Endothelial cell (in vitro differentiated cells): ENCODE results near the gene SERTAD3. TPM values are rescaled to one million over a fixed set of nuclear protein-coding genes. Genes with fewer than 3 reads are reported as not detected.

ENCODE experiments used
- DNase-seq: peaks from one replicate; pipeline ENCODE4 v3.0.0; 2021; ENCODE audit warnings: low spot score
- H3K27ac Mint-ChIP-seq: one replicate; pipeline ENCODE4 v1.8.0; 2021; ENCODE audit warnings: mixed read lengths, inconsistent platforms; ENCODE audit not compliant: unreplicated experiment
- H3K27me3 Mint-ChIP-seq: one replicate; pipeline ENCODE4 v1.8.0; 2021; ENCODE audit warnings: mild to moderate bottlenecking, moderate library complexity, mixed read lengths, inconsistent platforms; ENCODE audit not compliant: unreplicated experiment
- H3K36me3 Mint-ChIP-seq: one replicate; pipeline ENCODE4 v1.8.0; 2021; ENCODE audit warnings: mild to moderate bottlenecking, low read depth, mixed read lengths, inconsistent platforms; ENCODE audit not compliant: unreplicated experiment
- H3K4me1 Mint-ChIP-seq: one replicate; pipeline ENCODE4 v1.8.0; 2021; ENCODE audit warnings: mild to moderate bottlenecking, mixed read lengths, inconsistent platforms; ENCODE audit not compliant: unreplicated experiment
- H3K4me3 Mint-ChIP-seq: one replicate; pipeline ENCODE4 v1.8.0; 2021; ENCODE audit warnings: mild to moderate bottlenecking, mixed read lengths, inconsistent platforms; ENCODE audit not compliant: unreplicated experiment
- H3K9me3 Mint-ChIP-seq: one replicate; pipeline ENCODE4 v1.8.0; 2021; ENCODE audit warnings: mixed read lengths, inconsistent platforms; ENCODE audit not compliant: unreplicated experiment
- total RNA-seq: library from RNA; stranded (reverse); fragmentation: NEBNext Ultra II Directional; extraction: Animal tissue kit (Norgen Biotek cat#: 25700); gene quantifications from one replicate; pipeline ENCODE4 v1.2.1, GENCODE V29; 2021; ENCODE audit not compliant: unreplicated experiment
- TF ChIP-seq, protein P1 (sequence below): fragments of 200-600 bp; sonication (generic); IDR thresholded peaks from one replicate; pipeline ENCODE4 v1.5.0; 2021; ENCODE audit warnings: antibody characterized with exemption; ENCODE audit not compliant: unreplicated experiment

SERTAD3 gene
- total RNA-seq, 1 donor from 2014 or later: 42.9 TPM

- no peak for DNase-seq
- H3K4me1 Mint-ChIP-seq: no peaks in the 10 kb centered on the region
- H3K27me3 Mint-ChIP-seq: peaks cover 2% of the 10 kb centered on the region
- H3K9me3 Mint-ChIP-seq: no peaks in the 10 kb centered on the region
- TF ChIP-seq, protein P1, sequence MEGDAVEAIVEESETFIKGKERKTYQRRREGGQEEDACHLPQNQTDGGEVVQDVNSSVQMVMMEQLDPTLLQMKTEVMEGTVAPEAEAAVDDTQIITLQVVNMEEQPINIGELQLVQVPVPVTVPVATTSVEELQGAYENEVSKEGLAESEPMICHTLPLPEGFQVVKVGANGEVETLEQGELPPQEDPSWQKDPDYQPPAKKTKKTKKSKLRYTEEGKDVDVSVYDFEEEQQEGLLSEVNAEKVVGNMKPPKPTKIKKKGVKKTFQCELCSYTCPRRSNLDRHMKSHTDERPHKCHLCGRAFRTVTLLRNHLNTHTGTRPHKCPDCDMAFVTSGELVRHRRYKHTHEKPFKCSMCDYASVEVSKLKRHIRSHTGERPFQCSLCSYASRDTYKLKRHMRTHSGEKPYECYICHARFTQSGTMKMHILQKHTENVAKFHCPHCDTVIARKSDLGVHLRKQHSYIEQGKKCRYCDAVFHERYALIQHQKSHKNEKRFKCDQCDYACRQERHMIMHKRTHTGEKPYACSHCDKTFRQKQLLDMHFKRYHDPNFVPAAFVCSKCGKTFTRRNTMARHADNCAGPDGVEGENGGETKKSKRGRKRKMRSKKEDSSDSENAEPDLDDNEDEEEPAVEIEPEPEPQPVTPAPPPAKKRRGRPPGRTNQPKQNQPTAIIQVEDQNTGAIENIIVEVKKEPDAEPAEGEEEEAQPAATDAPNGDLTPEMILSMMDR: no peak
- no peak overlapping the region for H3K4me3 Mint-ChIP-seq
- no peaks in the 10 kb centered on the region for H3K36me3 Mint-ChIP-seq
- no peak overlapping the region for H3K27ac Mint-ChIP-seq
These were observed 9.1 kb upstream of the SERTAD3 start for GRCh38 chr19:40453151-40453735.

DNA sequence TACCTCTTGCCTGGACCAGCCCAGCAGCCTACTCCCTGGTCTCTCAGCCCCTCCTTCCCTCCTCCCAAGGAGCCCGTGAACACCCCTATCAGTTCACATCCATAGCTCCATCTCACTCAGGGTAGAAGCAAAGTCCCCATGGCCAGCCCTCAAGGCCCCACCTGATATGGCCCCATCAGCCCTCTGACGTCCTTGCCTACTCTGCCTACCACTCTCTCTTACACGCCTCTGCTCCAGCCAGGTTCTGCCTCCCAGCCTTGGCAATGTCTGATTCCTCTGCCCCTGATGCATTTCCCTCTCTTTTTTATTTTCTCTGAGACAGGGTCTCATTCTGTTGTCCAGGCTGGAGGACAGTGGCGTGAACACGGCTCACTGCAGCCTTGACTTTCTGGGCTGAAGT is 7.9 kb upstream of the SERTAD3 start:
- TF ChIP-seq, protein P1: no peak
- H3K9me3 Mint-ChIP-seq: no peaks in the 10 kb centered on the region
- peaks cover 2% of the 10 kb centered on the region for H3K27me3 Mint-ChIP-seq
- no peak for DNase-seq
- no peaks in the 10 kb centered on the region for H3K36me3 Mint-ChIP-seq
- no peak overlapping the region for H3K27ac Mint-ChIP-seq
- no peaks in the 10 kb centered on the region for H3K4me1 Mint-ChIP-seq
- no peak overlapping the region for H3K4me3 Mint-ChIP-seq

DNA sequence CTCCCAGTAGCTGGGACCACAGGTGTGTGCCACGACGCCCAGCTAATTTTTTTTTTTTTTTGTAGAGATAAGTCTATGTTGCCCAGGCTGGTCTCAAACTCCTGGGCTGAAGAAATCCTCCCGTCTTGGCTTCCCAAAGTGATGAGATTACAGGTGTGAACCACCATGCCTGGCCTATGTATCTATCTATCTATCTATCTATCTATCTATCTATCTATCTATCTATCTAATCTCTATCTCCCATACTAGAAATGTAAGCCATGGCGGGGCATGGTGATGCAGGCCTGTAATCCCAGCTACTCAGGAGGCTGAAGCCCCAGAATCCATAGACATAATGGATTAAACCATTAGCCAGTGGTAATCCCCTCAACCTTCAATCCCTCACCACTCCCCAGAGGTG is 6.5 kb upstream of the SERTAD3 start:
- no peaks in the 10 kb centered on the region for H3K36me3 Mint-ChIP-seq
- no peak overlapping the region for H3K27ac Mint-ChIP-seq
- TF ChIP-seq, protein P1: no peak
- DNase-seq: no peak
- H3K27me3 Mint-ChIP-seq: peaks cover 5% of the 10 kb centered on the region
- no peak overlapping the region for H3K4me3 Mint-ChIP-seq
- H3K4me1 Mint-ChIP-seq: no peaks in the 10 kb centered on the region
- no peaks in the 10 kb centered on the region for H3K9me3 Mint-ChIP-seq

DNA sequence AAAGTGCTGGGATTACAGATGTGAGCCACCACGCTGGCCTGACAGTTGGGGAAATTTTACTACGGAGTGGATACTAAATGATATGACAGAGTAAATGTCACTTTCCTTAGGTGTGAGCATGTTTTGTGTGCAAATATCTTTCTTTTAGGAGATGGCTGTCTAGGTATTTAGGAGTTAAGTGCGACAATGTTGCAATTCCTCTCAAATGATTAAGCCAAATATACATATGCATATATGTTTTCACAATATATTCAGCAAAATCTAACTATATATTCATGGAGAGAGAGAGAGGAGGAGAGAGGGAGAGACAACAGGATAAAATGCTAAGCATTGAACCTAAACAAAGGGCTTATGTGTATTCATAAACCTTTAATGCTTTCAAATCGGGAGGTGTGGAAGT is 5.4 kb upstream of the SERTAD3 start:
- peaks cover 4% of the 10 kb centered on the region for H3K4me1 Mint-ChIP-seq
- H3K4me3 Mint-ChIP-seq: no peak overlapping the region
- H3K9me3 Mint-ChIP-seq: no peaks in the 10 kb centered on the region
- H3K36me3 Mint-ChIP-seq: no peaks in the 10 kb centered on the region
- peaks cover 7% of the 10 kb centered on the region for H3K27me3 Mint-ChIP-seq
- no peak for DNase-seq
- H3K27ac Mint-ChIP-seq: no peak overlapping the region
- TF ChIP-seq, protein P1: no peak

GRCh38 chr19:40446263-40446784 is 2.2 kb upstream of the SERTAD3 start:
- Mint-ChIP-seq H3K4me1 (peaks cover 18% of the 10 kb centered on the region), H3K4me3 (no peak overlapping the region), H3K27ac (no peak overlapping the region), H3K27me3 (peaks cover 6% of the 10 kb centered on the region), H3K9me3 (no peaks in the 10 kb centered on the region), H3K36me3 (peaks cover 16% of the 10 kb centered on the region)
- TF ChIP-seq, protein P1: no peak
- DNase-seq: no peak
